GM12878 (cell line): Measurements from ENCODE around the gene STON1. TPM values are rescaled to one million over a fixed set of nuclear protein-coding genes. Genes with fewer than 3 reads are reported as not detected.

Experiments
- ATAC-seq: fragments of 200-7000 bp; cut with Tn5 transposase; 3 replicates; pipeline ENCODE4 v1.9.1; 2020; ENCODE audit warnings: mild to moderate bottlenecking, moderate library complexity
- BruUV-seq: library from RNA; stranded (reverse); fragments of 400-500 nt; replicated peaks from 2 replicates; lab custom pipeline; 2021; lab: Mats Ljungman, UMichigan
- CTCF ChIA-PET: fragments of 300-600 bp; sonication (Branson Sonifier 250); formaldehyde crosslinking; extraction: SDS; loops from one replicate; lab custom pipeline; 2021; ENCODE audit warnings: inconsistent platforms; lab: Yijun Ruan, JAX
- POLR2A ChIA-PET: fragments of 350-600 bp; formaldehyde crosslinking; extraction: SDS; loops from one replicate; lab custom pipeline; 2021; ENCODE audit warnings: inconsistent platforms; lab: Charles Lee
- RAD21 ChIA-PET: fragments of 300-600 bp; sonication (Branson Sonifier 250); formaldehyde crosslinking; loops from one replicate; lab custom pipeline; 2023; ENCODE audit warnings: antibody characterized with exemption; ENCODE audit not compliant: unreplicated experiment; lab: Charles Lee
- SMC1A ChIA-PET: fragments of 300-600 bp; sonication (Branson Sonifier 250); formaldehyde crosslinking; loops from one replicate; lab custom pipeline; 2023; ENCODE audit not compliant: unreplicated experiment, uncharacterized antibody; lab: Charles Lee
- DNase-seq: peaks from one replicate; pipeline ENCODE4 v3.0.0-alpha.2; 2011; ENCODE audit warnings: low read depth, low spot score
- FAIRE-seq: peaks from 3 replicates; lab custom pipeline; 2011; peaks lifted over from hg19 to GRCh38; lab: Jason Lieb, UNC
- H2AFZ ChIP-seq: 2 replicates; pipeline ENCODE4 v1.6.0; 2011; ENCODE audit warnings: low read depth, low read length, control low read depth; ENCODE audit not compliant: control insufficient read depth
- H3K27ac ChIP-seq: 2 replicates; pipeline ENCODE4 v1.5.1; 2011; ENCODE audit warnings: control low read depth; ENCODE audit not compliant: control insufficient read depth, insufficient read depth
- H3K27me3 ChIP-seq, 2 experiments: replicated peaks in 1 of 2; 2 replicates each; pipeline versions ENCODE4 v1.6.0 to v1.6.1; 2011; ENCODE audit warnings: low read length in 1 of 2; ENCODE audit not compliant: control insufficient read depth in 2 of 2, insufficient read depth in 2 of 2
- H3K36me3 ChIP-seq, 2 experiments: 2 replicates each; pipeline ENCODE4 v1.5.1; 2011; ENCODE audit warnings: low read length in 1 of 2; ENCODE audit not compliant: control insufficient read depth in 2 of 2, insufficient read depth in 2 of 2
- H3K4me1 ChIP-seq: 2 replicates; pipeline ENCODE4 v1.6.1; 2011; ENCODE audit warnings: mild to moderate bottlenecking, low read length, moderate library complexity, mixed read lengths; ENCODE audit not compliant: control insufficient read depth, insufficient read depth
- H3K4me2 ChIP-seq: 2 replicates; pipeline ENCODE4 v1.6.0; 2011; ENCODE audit warnings: control low read depth; ENCODE audit not compliant: control insufficient read depth, insufficient read depth
- H3K4me3 ChIP-seq: fragments of 200-600 bp; sonication (generic); 2 replicates; pipeline ENCODE4 v1.5.1; 2016
- H3K79me2 ChIP-seq: 2 replicates; pipeline ENCODE4 v1.6.0; 2011; ENCODE audit warnings: low read length; ENCODE audit not compliant: control insufficient read depth, insufficient read depth
- H3K9ac ChIP-seq: 2 replicates; pipeline ENCODE4 v1.8.0; 2011; ENCODE audit warnings: low read length, control low read depth, mixed read lengths; ENCODE audit not compliant: control insufficient read depth, insufficient read depth
- H3K9me3 ChIP-seq: replicated peaks from 3 replicates; pipeline ENCODE4 v1.5.1; 2011; ENCODE audit warnings: mild to moderate bottlenecking, low read length; ENCODE audit not compliant: control insufficient read depth, insufficient read depth
- H4K20me1 ChIP-seq: 2 replicates; pipeline ENCODE4 v1.6.0; 2011; ENCODE audit not compliant: control insufficient read depth, insufficient read depth
- BHLHE40 ChIP-seq, 2 experiments: fragments of 450-650 bp in 1 of 2; IDR thresholded peaks; 2 replicates each; pipeline ENCODE4 v1.6.1; 2011 to 2017; ENCODE audit warnings: low read depth in 2 of 2, borderline replicate concordance in 1 of 2, improper control_type of control experiment in 1 of 2, low read length in 1 of 2, mild to moderate bottlenecking in 1 of 2
- CREB1 ChIP-seq: IDR thresholded peaks from 2 replicates; pipeline ENCODE4 v1.6.1; 2012; ENCODE audit warnings: low read depth, mild to moderate bottlenecking, inconsistent platforms
- HDAC6 ChIP-seq: fragments of 200-600 bp; sonication (generic); IDR thresholded peaks from one replicate; pipeline ENCODE4 v1.8.0; 2017; ENCODE audit warnings: antibody characterized with exemption; ENCODE audit not compliant: unreplicated experiment
- IKZF1 ChIP-seq: fragments of 450-650 bp; conservative IDR thresholded peaks from 2 replicates; pipeline ENCODE4 v1.6.1; 2017; ENCODE audit warnings: antibody characterized with exemption, mild to moderate bottlenecking
- NBN ChIP-seq: fragments of 450-650 bp; IDR thresholded peaks from 2 replicates; pipeline ENCODE4 v1.6.1; 2016
- NFXL1 ChIP-seq: fragments of 450-650 bp; IDR thresholded peaks from 2 replicates; pipeline ENCODE4 v1.6.1; 2017; ENCODE audit warnings: antibody characterized with exemption, mild to moderate bottlenecking, borderline replicate concordance
- PAX5 ChIP-seq: IDR thresholded peaks from 2 replicates; pipeline ENCODE4 v1.6.1; 2011; ENCODE audit warnings: low read depth, low read length, borderline replicate concordance
- RUNX3 ChIP-seq: IDR thresholded peaks from 2 replicates; pipeline ENCODE4 v1.6.1; 2012; ENCODE audit warnings: low read length, inconsistent platforms
- TCF12 ChIP-seq: IDR thresholded peaks from 2 replicates; pipeline ENCODE4 v1.6.1; 2011; ENCODE audit warnings: low read depth, mild to moderate bottlenecking, low read length
- WGBS: methylation state at CpG from one replicate; pipeline ENCODE4 v1.1.6; 2016; ENCODE audit warnings: low lambda C conversion rate; ENCODE audit not compliant: insufficient replicate concordance, insufficient coverage; ENCODE audit errors: missing lambda C conversion rate; 5-methylcytosine and 5-hydroxymethylcytosine counted together
- in situ Hi-C: fragments of 300-500 bp; cut with MboI; formaldehyde crosslinking; loops from 9 replicates; pipeline ENCODE4 v1.14.3; 2018; ENCODE audit warnings: mixed read lengths
- intact Hi-C: fragments of 100-400 bp; cut with micrococcal nuclease; formaldehyde crosslinking; loops from one replicate; pipeline ENCODE4 v1.14.2; 2022; ENCODE audit not compliant: unreplicated experiment
- polyA plus RNA-seq, 11 experiments: library from polyadenylated mRNA; depleted of rRNA in 4 of 11; unstranded in 6 of 11; stranded (reverse) in 5 of 11; fragments of >200 nt; fragmentation: Nextera tagmentation in 4 of 11; fragmentation: Illumina TruSeq in 1 of 11; extraction: Ambion mirVana in 4 of 11; extraction: Trizol in 1 of 11; gene quantifications; 1 replicate in 1 of 11; 2 replicates in 10 of 11; pipeline versions ENCODE4 v1.2.1 to v1.2.3, GENCODE V29; 2011 to 2016; ENCODE audit warnings: inconsistent platforms in 2 of 11, missing spikeins in 2 of 11, low read depth in 1 of 11
- total RNA-seq, 4 experiments: library from RNA; depleted of rRNA in 3 of 4; stranded (reverse); fragments of >200 nt in 3 of 4; fragmentation: Illumina TruSeq in 1 of 4; extraction: Trizol in 1 of 4; gene quantifications; 2 replicates each; pipeline versions ENCODE4 v1.2.1 to v1.2.3, GENCODE V29; 2013 to 2021
- TF ChIP-seq, protein P1 (sequence below): fragments of 450-650 bp; IDR thresholded peaks from 2 replicates; pipeline ENCODE4 v1.6.1; 2017; ENCODE audit warnings: mild to moderate bottlenecking, low read depth, inconsistent platforms; ENCODE audit not compliant: poor library complexity, severe bottlenecking
- TF ChIP-seq, protein P2 (sequence below): IDR thresholded peaks from 2 replicates; pipeline ENCODE4 v1.6.1; 2012; ENCODE audit warnings: low read depth, low read length, improper control_type of control experiment

STON1 gene
- total and polyA plus RNA-seq, 10 of the 15 experiments (the other 5 are each of a cell fraction or from before 2014, with no cell fraction given) = 0.11 to 0.90 (median 0.22) TPM; not detected in 2

DNA sequence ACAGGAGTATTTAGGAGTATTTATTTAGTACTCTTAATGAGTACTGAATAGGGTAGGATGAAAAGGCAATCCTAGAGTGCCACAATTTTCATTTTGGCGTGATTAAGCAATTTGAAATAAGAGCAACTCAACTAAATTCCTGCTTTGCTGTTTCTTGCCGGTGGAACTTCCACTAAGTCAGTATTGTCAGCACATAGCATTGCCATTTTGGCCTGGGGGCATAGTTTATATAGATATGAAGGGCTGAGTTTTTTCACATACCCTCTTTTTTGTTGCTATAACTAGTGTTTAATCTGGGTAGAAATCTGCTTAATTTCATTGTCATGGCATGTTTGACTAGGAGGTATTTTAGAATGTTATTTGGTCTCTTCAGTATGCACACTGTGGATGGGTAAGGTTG, 89.6 kb downstream of the STON1 start:
- no peak for ATAC-seq
- no peaks in the 10 kb centered on the region for H3K9me3 ChIP-seq
- intact Hi-C loops = no loop called here
- H3K36me3 ChIP-seq = no peaks in the 10 kb centered on the region
- ChIA-PET CTCF (no interaction called here), POLR2A (no interaction called here), RAD21 (no interaction called here), SMC1A (no interaction called here)
- H3K4me3 ChIP-seq = no peak overlapping the region
- no peak overlapping the region for H2AFZ ChIP-seq
- 58% methylated on average over 2 of the region's 2 CpGs for WGBS
- no peak for DNase-seq
- H3K4me2 ChIP-seq = no peak overlapping the region
- no peak for FAIRE-seq
- no TSS peak for BruUV-seq
- no peaks in the 10 kb centered on the region for H3K79me2 ChIP-seq
- no peak overlapping the region for H3K27ac ChIP-seq
- H3K9ac ChIP-seq = no peak overlapping the region
- no peaks in the 10 kb centered on the region for H3K4me1 ChIP-seq
- H4K20me1 ChIP-seq = no peaks in the 10 kb centered on the region
- TF ChIP-seq, protein P1, sequence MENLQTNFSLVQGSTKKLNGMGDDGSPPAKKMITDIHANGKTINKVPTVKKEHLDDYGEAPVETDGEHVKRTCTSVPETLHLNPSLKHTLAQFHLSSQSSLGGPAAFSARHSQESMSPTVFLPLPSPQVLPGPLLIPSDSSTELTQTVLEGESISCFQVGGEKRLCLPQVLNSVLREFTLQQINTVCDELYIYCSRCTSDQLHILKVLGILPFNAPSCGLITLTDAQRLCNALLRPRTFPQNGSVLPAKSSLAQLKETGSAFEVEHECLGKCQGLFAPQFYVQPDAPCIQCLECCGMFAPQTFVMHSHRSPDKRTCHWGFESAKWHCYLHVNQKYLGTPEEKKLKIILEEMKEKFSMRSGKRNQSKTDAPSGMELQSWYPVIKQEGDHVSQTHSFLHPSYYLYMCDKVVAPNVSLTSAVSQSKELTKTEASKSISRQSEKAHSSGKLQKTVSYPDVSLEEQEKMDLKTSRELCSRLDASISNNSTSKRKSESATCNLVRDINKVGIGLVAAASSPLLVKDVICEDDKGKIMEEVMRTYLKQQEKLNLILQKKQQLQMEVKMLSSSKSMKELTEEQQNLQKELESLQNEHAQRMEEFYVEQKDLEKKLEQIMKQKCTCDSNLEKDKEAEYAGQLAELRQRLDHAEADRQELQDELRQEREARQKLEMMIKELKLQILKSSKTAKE = no peak
- TF ChIP-seq IKZF1 = no peak
- TF ChIP-seq HDAC6 = no peak
- TF ChIP-seq, protein P2, sequence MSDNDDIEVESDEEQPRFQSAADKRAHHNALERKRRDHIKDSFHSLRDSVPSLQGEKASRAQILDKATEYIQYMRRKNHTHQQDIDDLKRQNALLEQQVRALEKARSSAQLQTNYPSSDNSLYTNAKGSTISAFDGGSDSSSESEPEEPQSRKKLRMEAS = no peak
- TF ChIP-seq BHLHE40 (IDR thresholded peaks at IDR 0.05; ENCODE audit: borderline replicate concordance in 1 of 2, low read depth in 2 of 2, low read length in 1 of 2) = no peak
- TF ChIP-seq PAX5 = no peak
- no peak for TF ChIP-seq TCF12
- no peak for TF ChIP-seq CREB1
- TF ChIP-seq RUNX3 = no peak
- no peak for TF ChIP-seq NBN
- TF ChIP-seq NFXL1 = no peak
- TF ChIP-seq, all 136 proteins: peak for 0
- in situ Hi-C loops = no loop called here
- H3K27me3 ChIP-seq = no peaks in the 10 kb centered on the region
